PFSK-1 (cell line): Measurements from ENCODE around the gene LSM7.

Experiments used
- FOXP2 ChIP-seq: optimal IDR thresholded peaks from 2 replicates; pipeline ENCODE3; 2011; ENCODE audit warnings: borderline replicate concordance, control low read depth, inconsistent platforms; ENCODE audit not compliant: insufficient read depth; ENCODE audit errors: extremely low read length, extremely low read depth
- POLR2AphosphoS5 ChIP-seq: IDR thresholded peaks from 2 replicates; pipeline ENCODE4 v1.6.1; 2012; ENCODE audit warnings: low read depth, mild to moderate bottlenecking, control low read depth, low read length, moderate library complexity
- REST ChIP-seq, 2 experiments: IDR thresholded peaks; 2 replicates each; pipeline versions ENCODE4 v1.6.1 to v1.8.0; 2011 to 2012; ENCODE audit warnings: low read depth in 2 of 2, low read length in 2 of 2, control low read depth in 1 of 2, inconsistent platforms in 1 of 2, mild to moderate bottlenecking in 1 of 2, moderate library complexity in 1 of 2; ENCODE audit not compliant: insufficient read depth in 1 of 2
- SIN3A ChIP-seq: IDR thresholded peaks from 2 replicates; pipeline ENCODE4 v1.6.1; 2012; ENCODE audit warnings: mild to moderate bottlenecking, low read length, moderate library complexity, borderline replicate concordance; ENCODE audit not compliant: insufficient read depth
- TAF1 ChIP-seq: IDR thresholded peaks from 2 replicates; pipeline ENCODE4 v1.6.1; 2012; ENCODE audit warnings: low read length, control low read depth, borderline replicate concordance; ENCODE audit not compliant: insufficient read depth

GRCh38 chr19:2283835-2284507, 44.4 kb downstream of the LSM7 start:
- TF ChIP-seq POLR2AphosphoS5 (no peak), REST (IDR thresholded peaks at IDR 0.05; ENCODE audit: insufficient read depth in 1 of 2, low read depth in 2 of 2, low read length in 2 of 2) (no peak), FOXP2 (no peak), SIN3A (no peak), TAF1 (no peak)
